ENCODE results near the gene BACH2. TPM values are rescaled to one million over a fixed set of nuclear protein-coding genes. Genes with fewer than 3 reads are reported as not detected.

Gene BACH2
- polyA plus RNA-seq, 1 experiment, result 0.10 TPM

DNA sequence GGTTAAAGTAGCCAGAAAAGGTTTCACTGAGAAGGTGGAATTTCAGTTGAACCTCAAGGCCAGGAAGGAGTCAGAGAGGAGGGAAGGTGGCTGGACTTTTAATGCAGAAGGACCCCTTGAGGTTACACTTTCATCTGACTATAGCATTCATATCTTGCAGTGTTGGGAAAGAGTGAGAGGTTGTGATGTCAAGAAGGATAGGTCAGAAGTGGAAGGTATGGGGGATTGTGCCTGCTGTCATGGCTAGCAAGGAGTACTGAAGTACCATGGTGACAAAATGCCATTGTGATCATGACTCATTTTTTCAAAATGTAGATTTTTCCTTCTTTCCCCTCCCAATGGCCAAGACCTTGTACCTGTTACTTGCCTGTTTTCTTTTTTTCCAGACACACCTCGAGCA is 5.2 kb upstream of the BACH2 start:
- no peak overlapping the region for H3K4me3 ChIP-seq (ENCODE audit: low read depth, low read length)
- no peaks in the 10 kb centered on the region for H3K36me3 ChIP-seq (ENCODE audit: control insufficient read depth, insufficient read depth, low read length)
- CTCF ChIA-PET, result no interaction called here
- peaks cover 33% of the 10 kb centered on the region for H3K27me3 ChIP-seq (ENCODE audit: control insufficient read depth, insufficient read depth, low read length)
- POLR2A ChIA-PET, result no interaction called here
- TF ChIP-seq, protein P1, sequence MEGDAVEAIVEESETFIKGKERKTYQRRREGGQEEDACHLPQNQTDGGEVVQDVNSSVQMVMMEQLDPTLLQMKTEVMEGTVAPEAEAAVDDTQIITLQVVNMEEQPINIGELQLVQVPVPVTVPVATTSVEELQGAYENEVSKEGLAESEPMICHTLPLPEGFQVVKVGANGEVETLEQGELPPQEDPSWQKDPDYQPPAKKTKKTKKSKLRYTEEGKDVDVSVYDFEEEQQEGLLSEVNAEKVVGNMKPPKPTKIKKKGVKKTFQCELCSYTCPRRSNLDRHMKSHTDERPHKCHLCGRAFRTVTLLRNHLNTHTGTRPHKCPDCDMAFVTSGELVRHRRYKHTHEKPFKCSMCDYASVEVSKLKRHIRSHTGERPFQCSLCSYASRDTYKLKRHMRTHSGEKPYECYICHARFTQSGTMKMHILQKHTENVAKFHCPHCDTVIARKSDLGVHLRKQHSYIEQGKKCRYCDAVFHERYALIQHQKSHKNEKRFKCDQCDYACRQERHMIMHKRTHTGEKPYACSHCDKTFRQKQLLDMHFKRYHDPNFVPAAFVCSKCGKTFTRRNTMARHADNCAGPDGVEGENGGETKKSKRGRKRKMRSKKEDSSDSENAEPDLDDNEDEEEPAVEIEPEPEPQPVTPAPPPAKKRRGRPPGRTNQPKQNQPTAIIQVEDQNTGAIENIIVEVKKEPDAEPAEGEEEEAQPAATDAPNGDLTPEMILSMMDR (IDR thresholded peaks at IDR 0.05; ENCODE audit: insufficient read depth, low read depth, low read length), result no peak
- no peak for DNase-seq (ENCODE audit: low read depth)

DNA sequence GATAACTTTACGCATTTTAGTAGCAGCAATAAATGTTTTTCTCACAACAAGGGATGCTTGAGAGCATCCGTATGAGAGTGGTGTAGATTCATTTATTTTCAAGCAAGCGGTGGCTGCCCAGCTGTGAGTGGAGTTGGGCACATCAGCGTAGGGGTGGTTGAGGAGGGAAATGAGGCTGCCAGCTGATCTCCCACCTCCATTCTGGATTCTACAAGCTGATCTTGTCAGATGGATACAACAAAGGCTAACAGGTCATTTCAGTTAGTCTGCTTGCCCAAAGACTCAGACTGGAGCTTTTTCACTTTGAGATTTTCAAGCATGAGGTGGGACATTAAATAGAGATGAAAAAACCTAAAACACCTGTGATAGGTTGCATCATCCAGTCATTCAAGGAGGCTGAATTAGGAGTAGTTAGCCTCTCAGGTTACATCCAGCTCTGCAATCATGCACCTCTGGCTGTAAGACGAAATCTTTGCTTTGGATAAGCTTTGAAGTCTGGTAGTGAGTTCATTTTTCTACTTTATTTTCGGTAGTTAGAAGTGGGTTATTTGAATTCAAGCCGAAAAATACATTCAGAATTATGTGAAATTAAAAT is 1.9 kb upstream of the BACH2 start:
- TF ChIP-seq, protein P1 (IDR thresholded peaks at IDR 0.05; ENCODE audit: insufficient read depth, low read depth, low read length), result no peak
- DNase-seq (ENCODE audit: low read depth), result no peak
- Histone ChIP-seq H3K36me3 (ENCODE audit: control insufficient read depth, insufficient read depth, low read length) (no peaks in the 10 kb centered on the region), H3K27me3 (ENCODE audit: control insufficient read depth, insufficient read depth, low read length) (peaks cover 41% of the 10 kb centered on the region), H3K4me3 (ENCODE audit: low read depth, low read length) (no peak overlapping the region)
- POLR2A ChIA-PET, result no interaction called here
- CTCF ChIA-PET, result interaction anchor here (0.8 to 0.9 kb wide), 2 partner anchors 14 to 95 kb away, joined by 3 read pairs; no protein-coding TSS in a partner anchor

DNA sequence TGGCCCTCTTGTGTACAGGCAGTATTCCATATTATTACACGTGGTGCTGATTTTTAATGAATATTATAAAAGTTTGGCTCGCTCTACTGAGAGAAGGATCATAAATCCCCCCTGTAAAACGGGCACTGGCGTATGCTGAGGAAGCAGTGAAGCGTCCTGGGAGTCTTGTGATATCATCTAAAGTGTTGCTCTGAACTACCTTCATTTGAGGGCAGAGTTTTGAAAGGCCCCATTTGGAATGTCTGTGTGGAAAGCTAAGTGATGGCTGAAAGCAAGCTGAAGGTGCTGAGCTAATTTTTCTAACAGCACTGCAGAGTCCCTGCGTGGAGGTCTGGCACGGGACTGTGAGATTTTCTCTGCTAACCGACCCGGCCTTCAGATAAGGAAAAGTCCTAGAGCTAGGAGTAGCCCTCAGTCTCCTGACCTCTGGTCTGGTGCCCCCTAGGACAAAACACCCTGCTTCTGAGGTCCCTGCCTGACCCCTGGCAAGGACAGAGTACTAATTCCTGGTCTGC is 1.3 kb upstream of the BACH2 start:
- H3K27me3 ChIP-seq (ENCODE audit: control insufficient read depth, insufficient read depth, low read length), result peaks cover 41% of the 10 kb centered on the region
- ChIA-PET CTCF (interaction anchor here (0.9 kb wide), 1 partner anchor 13 kb away, joined by 3 read pairs; no protein-coding TSS in a partner anchor), POLR2A (no interaction called here)

GRCh38 chr6:90297115-90297866 is 648 bp upstream of the BACH2 start:
- Histone ChIP-seq H3K36me3 (ENCODE audit: control insufficient read depth, insufficient read depth, low read length) (no peaks in the 10 kb centered on the region), H3K27me3 (ENCODE audit: control insufficient read depth, insufficient read depth, low read length) (peaks cover 37% of the 10 kb centered on the region), H3K4me3 (ENCODE audit: low read depth, low read length) (peak overlapping the region; percentile 19)
- ChIA-PET CTCF (interaction anchor here (0.5 kb wide), 1 partner anchor 47 kb away, joined by 3 read pairs; no protein-coding TSS in a partner anchor), POLR2A (no interaction called here)
- TF ChIP-seq, protein P1 (IDR thresholded peaks at IDR 0.05; ENCODE audit: insufficient read depth, low read depth, low read length), result no peak
- no peak for DNase-seq (ENCODE audit: low read depth)

More for the DNA sequence above, 1.3 kb upstream of the BACH2 start:
- no peaks in the 10 kb centered on the region for H3K36me3 ChIP-seq (ENCODE audit: control insufficient read depth, insufficient read depth, low read length)
- DNase-seq (ENCODE audit: low read depth), result no peak
- no peak overlapping the region for H3K4me3 ChIP-seq (ENCODE audit: low read depth, low read length)
- TF ChIP-seq, protein P1 (IDR thresholded peaks at IDR 0.05; ENCODE audit: insufficient read depth, low read depth, low read length), result no peak

GRCh38 chr6:90295854-90296340 is 746 bp downstream of the BACH2 start:
- DNase-seq (ENCODE audit: low read depth), result no peak
- ChIA-PET CTCF (interaction anchor here (0.7 to 1.3 kb wide), 3 partner anchors 11 to 325 kb away, joined by 3 read pairs; no protein-coding TSS in a partner anchor), POLR2A (interaction anchor here (0.6 kb wide), 1 partner anchor 198 kb away, joined by 8 read pairs; no protein-coding TSS in a partner anchor)
- TF ChIP-seq, protein P1 (IDR thresholded peaks at IDR 0.05; ENCODE audit: insufficient read depth, low read depth, low read length), result peak; percentile 1; the same call in 1 of the 2 replicates
- Histone ChIP-seq H3K27me3 (ENCODE audit: control insufficient read depth, insufficient read depth, low read length) (peaks cover 33% of the 10 kb centered on the region), H3K36me3 (ENCODE audit: control insufficient read depth, insufficient read depth, low read length) (no peaks in the 10 kb centered on the region), H3K4me3 (ENCODE audit: low read depth, low read length) (peak overlapping the region; percentile 52)

All from BJ (cell line).